GM23338 (cell line): ENCODE results near the gene TEX29. TPM values are rescaled to one million over a fixed set of nuclear protein-coding genes. Genes with fewer than 3 reads are reported as not detected.

Experiments
- ATAC-seq: fragments of 200-7000 bp; cut with Tn5 transposase; 3 replicates; pipeline ENCODE4 v1.9.1; 2020
- DNase-seq: peaks from one replicate; pipeline ENCODE4 v3.0.0-alpha.2; 2015; ENCODE audit warnings: low spot score
- H2AFZ ChIP-seq: fragments of 200-600 bp; sonication (generic); 2 replicates; pipeline ENCODE4 v1.8.0; 2016; ENCODE audit warnings: antibody characterized with exemption, mild to moderate bottlenecking, moderate library complexity
- H3F3A ChIP-seq: fragments of 200-600 bp; sonication (generic); replicated peaks from 2 replicates; pipeline ENCODE4 v1.8.0; 2017; ENCODE audit warnings: antibody characterized with exemption, mixed run types, low read depth
- H3K27ac ChIP-seq: fragments of 200-600 bp; sonication (generic); 2 replicates; pipeline ENCODE4 v1.6.1; 2016; ENCODE audit warnings: low read depth
- H3K27me3 ChIP-seq: fragments of 200-600 bp; sonication (generic); 2 replicates; pipeline ENCODE4 v1.8.0; 2016; ENCODE audit warnings: mild to moderate bottlenecking, mixed run types, moderate library complexity; ENCODE audit not compliant: insufficient read depth
- H3K36me3 ChIP-seq: fragments of 200-600 bp; sonication (generic); 2 replicates; pipeline ENCODE4 v1.8.0; 2016; ENCODE audit warnings: mild to moderate bottlenecking; ENCODE audit not compliant: insufficient read depth
- H3K4me1 ChIP-seq: fragments of 200-600 bp; sonication (generic); 2 replicates; pipeline ENCODE4 v1.8.0; 2016; ENCODE audit warnings: mild to moderate bottlenecking, moderate library complexity; ENCODE audit not compliant: insufficient read depth
- H3K4me2 ChIP-seq: fragments of 200-600 bp; sonication (generic); 2 replicates; pipeline ENCODE4 v1.7.1; 2017; ENCODE audit warnings: mixed run types
- H3K4me3 ChIP-seq: fragments of 200-600 bp; sonication (generic); 2 replicates; pipeline ENCODE4 v1.6.1; 2016; ENCODE audit warnings: mixed run types
- H3K79me2 ChIP-seq: fragments of 200-600 bp; sonication (generic); replicated peaks from 2 replicates; pipeline ENCODE4 v1.8.0; 2017; ENCODE audit warnings: mild to moderate bottlenecking; ENCODE audit not compliant: insufficient read depth
- H3K9me2 ChIP-seq: fragments of 200-600 bp; sonication (generic); 2 replicates; pipeline ENCODE4 v1.8.0; 2017; ENCODE audit not compliant: insufficient read depth
- H4K20me1 ChIP-seq: fragments of 200-600 bp; sonication (generic); replicated peaks from 2 replicates; pipeline ENCODE4 v1.8.0; 2017; ENCODE audit warnings: mild to moderate bottlenecking; ENCODE audit not compliant: insufficient read depth
- H3K27ac Mint-ChIP-seq: 2 replicates; pipeline ENCODE4 v1.8.0; 2020; ENCODE audit warnings: inconsistent platforms, mild to moderate bottlenecking, moderate library complexity, mixed read lengths
- H3K27me3 Mint-ChIP-seq: 3 replicates; pipeline ENCODE4 v1.8.0; 2022; ENCODE audit warnings: low read depth, mild to moderate bottlenecking, moderate library complexity, mixed read lengths, inconsistent platforms; ENCODE audit not compliant: insufficient read depth, poor library complexity
- H3K36me3 Mint-ChIP-seq: 3 replicates; pipeline ENCODE4 v1.8.0; 2021; ENCODE audit warnings: low read depth, mild to moderate bottlenecking, inconsistent platforms, moderate library complexity, mixed read lengths
- H3K4me1 Mint-ChIP-seq: 3 replicates; pipeline ENCODE4 v1.8.0; 2020; ENCODE audit warnings: mild to moderate bottlenecking, inconsistent platforms, mixed read lengths
- H3K4me3 Mint-ChIP-seq: 3 replicates; pipeline ENCODE4 v1.8.0; 2021; ENCODE audit warnings: moderate library complexity, mild to moderate bottlenecking, inconsistent platforms, mixed read lengths
- H3K9me3 Mint-ChIP-seq: 3 replicates; pipeline ENCODE4 v1.8.0; 2020; ENCODE audit warnings: moderate library complexity, mild to moderate bottlenecking, inconsistent platforms, mixed read lengths
- CREB1 ChIP-seq: fragments of 250-450 bp; sonication (Bioruptor Pico); IDR thresholded peaks from 2 replicates; pipeline ENCODE4 v1.5.0; 2020; ENCODE audit warnings: low read depth, mild to moderate bottlenecking, moderate library complexity
- EZH2phosphoT487 ChIP-seq: fragments of 200-600 bp; sonication (generic); IDR thresholded peaks from one replicate; pipeline ENCODE4 v1.8.1; 2018; ENCODE audit warnings: antibody characterized with exemption; ENCODE audit not compliant: unreplicated experiment
- NANOG ChIP-seq: IDR thresholded peaks from 2 replicates; pipeline ENCODE4 v1.6.1; 2016; ENCODE audit warnings: antibody characterized with exemption, borderline replicate concordance
- STAT1 ChIP-seq: IDR thresholded peaks from one replicate; pipeline ENCODE4 v1.6.1; 2016; ENCODE audit warnings: antibody characterized with exemption; ENCODE audit not compliant: unreplicated experiment
- ZNF331 ChIP-seq: fragments of 250-450 bp; sonication (Bioruptor Pico); IDR thresholded peaks from 2 replicates; pipeline ENCODE4 v1.5.0; 2020; ENCODE audit warnings: low read depth, mild to moderate bottlenecking, moderate library complexity
- ZNF462 ChIP-seq: fragments of 250-450 bp; sonication (Bioruptor Pico); IDR thresholded peaks from 2 replicates; pipeline ENCODE4 v1.5.0; 2020; ENCODE audit warnings: mild to moderate bottlenecking, moderate library complexity
- polyA plus RNA-seq: library from polyadenylated mRNA; unstranded; fragments of >200 nt; fragmentation: Nextera tagmentation; extraction: Ambion mirVana; gene quantifications from 2 replicates; pipeline ENCODE4 v1.2.1, GENCODE V29; 2016
- total RNA-seq: library from RNA; depleted of rRNA; stranded (reverse); fragments of >200 nt; shearing (Covaris generic); gene quantifications from 2 replicates; pipeline ENCODE4 v1.2.3, GENCODE V29; 2014
- TF ChIP-seq, protein P1 (sequence below): IDR thresholded peaks from 2 replicates; pipeline ENCODE4 v1.6.1; 2016; ENCODE audit warnings: antibody characterized with exemption

The TEX29 gene
- total and polyA plus RNA-seq, 2 experiments from 2014 or later = 0.31 TPM; not detected in 1

GRCh38 chr13:111278258-111278657 is 42.2 kb upstream of the TEX29 start (continued):
- no peak for TF ChIP-seq ZNF462 (CRISPR knock-in tag)

DNA sequence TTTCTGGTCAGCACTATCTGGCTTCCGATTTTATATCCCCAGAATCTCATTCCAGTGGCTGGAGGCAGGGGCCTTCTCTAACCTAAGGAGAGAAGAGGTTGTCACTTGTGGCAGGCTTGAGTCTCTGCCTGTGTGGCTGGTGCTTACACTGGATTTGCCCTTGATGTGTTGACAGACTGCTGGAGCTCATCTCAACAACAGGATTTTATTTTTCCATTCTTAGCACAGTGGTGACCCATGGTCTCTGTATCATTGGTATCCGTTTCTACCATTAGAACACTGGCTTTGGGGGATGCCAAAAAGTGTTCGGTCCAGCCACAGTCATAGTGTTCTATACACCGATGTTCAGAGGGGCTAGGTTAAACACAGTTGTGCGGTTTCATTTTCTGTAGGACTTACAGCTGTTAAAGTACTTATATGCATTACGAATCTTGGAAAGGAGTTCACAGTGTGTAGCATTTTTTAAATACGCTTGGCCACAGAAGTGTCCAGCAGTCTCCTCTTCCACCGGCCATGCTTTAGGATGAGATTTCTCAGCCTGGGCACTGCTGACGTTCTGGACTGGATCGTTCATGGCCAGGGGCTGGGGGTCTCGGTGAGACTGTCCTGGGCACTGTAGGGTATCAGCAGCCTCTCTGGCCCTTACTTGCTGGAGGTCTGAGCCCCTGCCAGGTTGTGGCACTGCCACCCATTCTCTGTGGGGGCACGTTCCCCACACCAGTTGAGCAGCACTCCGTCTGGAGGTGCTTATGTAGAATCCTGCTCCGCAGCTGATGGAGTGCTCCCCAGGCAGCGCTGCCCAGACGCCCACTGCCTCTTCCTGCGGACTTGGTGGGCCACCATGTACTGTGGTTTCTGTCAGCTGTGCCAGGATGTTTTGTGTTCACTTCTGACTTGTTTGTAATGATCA is 41.4 kb upstream of the TEX29 start:
- Histone ChIP-seq H2AFZ (no peak overlapping the region), H3K4me3 (no peak overlapping the region), H3K79me2 (0 out of 2 replicates have a peak, but pooled peaks cover 6% of the 10 kb centered on the region), H3K27ac (no peak overlapping the region), H3K4me2 (no peak overlapping the region), H3F3A (no peaks in the 10 kb centered on the region), H3K27me3 (no peaks in the 10 kb centered on the region), H3K4me1 (no peaks in the 10 kb centered on the region), H4K20me1 (no peaks in the 10 kb centered on the region; the same call in 1 of the 2 replicates), H3K36me3 (peaks cover 35% of the 10 kb centered on the region), H3K9me2 (no peaks in the 10 kb centered on the region)
- no peak for DNase-seq
- no peak for ATAC-seq
- Mint-ChIP-seq H3K36me3 (peaks cover 50% of the 10 kb centered on the region), H3K4me1 (no peaks in the 10 kb centered on the region), H3K9me3 (no peaks in the 10 kb centered on the region), H3K27me3 (no peaks in the 10 kb centered on the region), H3K27ac (no peak overlapping the region), H3K4me3 (no peak overlapping the region)
- TF ChIP-seq, protein P1, sequence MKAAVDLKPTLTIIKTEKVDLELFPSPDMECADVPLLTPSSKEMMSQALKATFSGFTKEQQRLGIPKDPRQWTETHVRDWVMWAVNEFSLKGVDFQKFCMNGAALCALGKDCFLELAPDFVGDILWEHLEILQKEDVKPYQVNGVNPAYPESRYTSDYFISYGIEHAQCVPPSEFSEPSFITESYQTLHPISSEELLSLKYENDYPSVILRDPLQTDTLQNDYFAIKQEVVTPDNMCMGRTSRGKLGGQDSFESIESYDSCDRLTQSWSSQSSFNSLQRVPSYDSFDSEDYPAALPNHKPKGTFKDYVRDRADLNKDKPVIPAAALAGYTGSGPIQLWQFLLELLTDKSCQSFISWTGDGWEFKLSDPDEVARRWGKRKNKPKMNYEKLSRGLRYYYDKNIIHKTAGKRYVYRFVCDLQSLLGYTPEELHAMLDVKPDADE = no peak
- TF ChIP-seq NANOG (no peak), STAT1 (no peak), ZNF462 (CRISPR knock-in tag) (no peak), EZH2phosphoT487 (no peak), CREB1 (CRISPR knock-in tag) (no peak), ZNF331 (CRISPR knock-in tag) (no peak)
